ENCODE data around the gene CFAP299.
"Not testable (repeated sequence)": the region's sequence is repeated elsewhere in the genome, so short reads cannot be mapped to it uniquely, and the experiment has no call there.

The CFAP299 gene

DNA sequence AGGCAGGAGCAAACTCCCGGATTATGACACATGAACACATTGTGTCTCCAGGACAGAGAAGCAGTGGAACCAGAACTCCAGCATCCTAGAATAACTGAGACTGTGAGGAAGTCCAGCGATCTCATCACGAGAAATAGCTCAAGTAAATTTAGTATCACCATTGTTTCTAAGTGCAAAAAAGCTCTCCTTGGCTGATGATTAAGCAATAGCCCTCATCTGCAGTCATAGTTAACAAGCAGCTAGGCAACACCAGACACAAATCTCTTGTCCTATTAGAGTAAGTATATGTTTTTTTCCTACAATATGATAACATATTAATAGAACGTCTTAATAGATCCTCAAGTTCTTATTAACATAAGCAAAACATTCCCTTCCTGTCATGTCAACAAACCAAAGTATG, 2.4 kb upstream of the CFAP299 start:
- DNase-seq = no peak

GRCh38 chr4:80334568-80334967, 962 bp upstream of the CFAP299 start:
- DNase-seq = no peak

- DNase-seq = no peak
Measured at GRCh38 chr4:80335226-80335553, 340 bp upstream of the CFAP299 start.

DNA sequence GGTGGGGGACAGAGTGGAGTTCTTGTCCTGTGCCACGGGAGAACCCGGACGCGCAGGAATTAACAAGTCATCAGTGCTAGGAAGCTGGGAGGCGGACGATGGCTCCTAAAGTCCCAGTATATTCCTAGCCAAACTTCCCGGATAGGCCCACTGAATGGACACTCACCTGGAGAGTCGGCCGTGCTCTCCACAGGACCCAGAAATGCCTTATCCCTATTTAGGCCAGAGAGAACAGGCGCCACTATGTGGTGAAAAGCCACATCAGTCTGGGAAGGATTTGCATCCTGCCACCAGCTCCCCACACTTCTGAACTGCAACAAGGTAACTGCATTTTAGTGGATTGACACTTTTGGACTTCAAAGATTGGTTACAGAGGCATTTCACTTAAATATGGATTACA, 1.1 kb downstream of the CFAP299 start:
- no peak for DNase-seq

DNA sequence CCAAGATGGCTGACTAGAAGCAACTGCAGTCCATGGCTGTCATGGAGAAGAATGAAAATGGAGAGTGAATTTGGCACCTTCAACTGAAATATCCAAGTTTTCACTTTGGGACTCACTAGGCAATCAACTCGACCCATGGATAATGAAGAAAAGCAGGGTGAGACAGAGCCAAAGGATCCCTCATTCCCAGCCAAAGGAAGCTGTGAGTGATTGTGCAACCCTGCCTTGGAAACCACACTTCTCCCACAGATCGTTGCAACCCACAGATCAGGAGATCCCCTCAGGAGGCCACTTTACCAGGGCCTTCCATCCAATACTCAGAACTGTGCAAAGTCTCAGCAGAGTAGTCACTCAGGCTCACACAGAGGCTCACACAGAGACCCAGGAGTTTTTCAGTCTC, 4.5 kb downstream of the CFAP299 start:
- DNase-seq = no peak

DNA sequence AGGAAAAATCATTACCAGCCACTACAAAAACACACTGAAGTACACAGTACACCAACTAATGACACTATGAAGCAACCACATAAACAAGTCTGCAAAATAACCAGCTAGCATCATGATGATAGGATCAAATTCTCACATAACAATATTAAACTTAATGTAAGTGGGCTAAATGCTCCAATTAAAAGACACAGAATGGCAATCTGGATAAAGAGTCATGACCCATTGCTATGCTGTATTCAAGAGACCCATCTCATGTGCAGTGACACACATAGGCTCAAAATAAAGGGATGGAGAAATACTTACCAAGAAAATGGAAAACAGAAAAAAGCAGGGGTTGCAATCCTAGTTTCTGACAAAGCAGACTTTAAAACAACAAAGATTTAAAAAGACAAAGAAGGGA, 7.2 kb downstream of the CFAP299 start:
- DNase-seq = not testable (repeated sequence)

- DNase-seq = no peak
Measured at GRCh38 chr4:80343887-80344286, 8.4 kb downstream of the CFAP299 start.

- DNase-seq = no peak
Measured at GRCh38 chr4:80360084-80360483, 24.6 kb downstream of the CFAP299 start.

GRCh38 chr4:80360900-80361299, 25.4 kb downstream of the CFAP299 start:
- no peak for DNase-seq

DNA sequence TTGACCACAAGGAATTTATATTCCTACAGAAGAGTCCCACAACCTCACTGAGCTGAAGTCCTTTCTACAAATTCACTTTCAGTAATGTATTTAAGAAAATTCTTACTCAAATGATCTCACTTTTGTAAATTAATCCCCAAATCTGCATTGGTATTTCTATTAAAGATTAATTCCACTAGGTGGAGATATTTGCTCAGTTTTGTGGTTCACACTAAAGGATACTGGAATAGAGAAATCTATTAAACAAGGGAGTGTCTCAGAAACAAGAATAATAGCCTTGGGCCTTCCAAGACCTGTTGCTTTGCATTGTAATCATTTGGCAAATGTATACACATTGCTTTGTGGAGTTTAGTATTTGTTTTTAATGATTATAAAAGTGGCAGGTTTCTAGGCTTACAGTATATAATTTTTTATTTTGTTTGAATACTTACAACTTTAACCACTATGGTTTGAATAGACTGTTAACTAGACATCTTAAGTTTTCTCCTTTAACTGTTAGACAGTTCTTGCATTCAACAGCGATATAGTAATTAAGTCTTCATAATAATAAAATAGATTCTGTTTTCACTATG, 25.9 kb downstream of the CFAP299 start:
- DNase-seq = no peak

DNA sequence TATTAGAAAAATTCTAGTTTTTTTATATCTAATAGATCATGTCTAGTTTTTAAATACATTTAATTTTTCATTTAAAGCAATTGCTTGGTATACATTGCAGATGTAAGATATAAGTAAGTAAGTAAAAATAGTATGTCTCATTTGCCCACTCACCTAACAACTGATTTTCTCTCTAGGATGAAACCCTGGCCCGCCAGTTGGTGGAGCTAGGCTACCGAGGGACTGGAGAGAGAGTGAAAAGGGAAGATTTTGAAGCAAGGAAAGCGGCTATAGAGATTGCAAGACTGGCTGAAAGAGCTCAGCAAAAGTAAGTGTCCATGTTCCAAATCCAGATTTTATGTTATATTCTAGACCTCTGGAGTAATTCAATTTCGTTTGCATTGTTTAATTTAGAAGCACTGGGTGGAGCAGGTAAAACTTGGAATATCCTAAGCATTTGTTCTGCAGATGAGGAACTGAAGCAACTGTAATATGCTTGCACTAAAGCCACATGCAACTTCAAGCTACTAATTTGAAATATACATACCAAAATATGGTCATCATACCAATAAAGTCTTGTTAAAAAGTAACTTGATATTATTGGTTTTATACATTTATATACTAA, 27.1 kb downstream of the CFAP299 start:
- DNase-seq = peak; percentile 21 to 31

DNA sequence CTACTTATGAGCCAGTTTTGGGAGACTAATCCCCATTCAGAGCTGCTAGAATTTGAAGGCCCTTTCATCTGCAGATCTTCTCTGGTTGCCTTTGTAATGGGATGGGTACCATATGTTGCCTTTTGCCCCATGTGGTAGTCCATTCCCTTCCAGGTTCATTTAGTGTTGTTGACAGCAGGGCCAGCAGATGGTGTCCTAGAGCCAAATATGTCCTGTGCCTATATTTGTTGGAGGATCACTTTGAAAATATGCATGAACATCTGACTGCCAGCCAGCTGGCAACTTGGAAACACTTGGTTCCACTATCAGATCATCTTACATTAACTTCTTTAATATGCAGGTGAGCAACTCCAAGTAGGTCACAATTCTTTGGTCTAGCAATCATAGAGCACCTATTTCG, 30.4 kb downstream of the CFAP299 start:
- DNase-seq = peak; percentile 40 to 50

DNA sequence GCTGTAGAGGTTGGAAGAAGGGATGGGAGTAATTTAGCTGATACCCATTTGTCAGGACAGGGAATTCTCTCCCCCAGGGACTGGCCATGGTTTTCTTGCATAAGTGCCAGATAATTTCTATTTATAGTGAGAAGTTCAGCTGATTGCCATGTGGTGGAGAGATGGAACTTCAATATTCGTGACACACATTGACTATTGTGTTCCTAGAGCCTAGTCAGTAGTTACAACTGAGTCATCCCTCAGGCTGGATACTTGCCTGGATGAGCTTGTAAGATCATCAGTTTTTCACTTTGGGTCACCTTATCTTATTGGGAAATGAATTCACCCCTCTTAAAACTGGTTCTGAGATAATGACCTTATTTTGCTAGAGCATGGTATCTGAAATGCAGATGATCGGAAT, 32.2 kb downstream of the CFAP299 start:
- no peak for DNase-seq

DNA sequence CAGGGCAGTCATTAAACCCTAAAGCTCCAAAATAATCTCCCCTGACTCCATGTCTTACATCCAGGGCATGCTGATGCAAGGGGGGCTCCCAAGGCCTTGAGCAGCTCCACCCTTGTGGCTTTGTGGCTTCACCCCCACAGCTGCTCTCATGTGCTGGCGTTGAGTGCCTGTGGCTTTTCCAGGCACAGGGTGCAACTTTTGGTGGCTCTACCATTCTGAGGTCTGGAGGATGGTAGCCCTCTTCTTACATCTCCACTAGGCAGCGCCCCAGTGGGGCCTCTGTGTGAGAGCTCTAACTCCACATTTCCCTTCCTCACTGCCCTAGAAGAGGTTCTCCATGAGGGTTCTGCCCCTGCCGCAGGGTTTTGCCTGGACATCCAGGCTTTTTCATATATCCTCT, 35.1 kb downstream of the CFAP299 start:
- DNase-seq = no peak

DNA sequence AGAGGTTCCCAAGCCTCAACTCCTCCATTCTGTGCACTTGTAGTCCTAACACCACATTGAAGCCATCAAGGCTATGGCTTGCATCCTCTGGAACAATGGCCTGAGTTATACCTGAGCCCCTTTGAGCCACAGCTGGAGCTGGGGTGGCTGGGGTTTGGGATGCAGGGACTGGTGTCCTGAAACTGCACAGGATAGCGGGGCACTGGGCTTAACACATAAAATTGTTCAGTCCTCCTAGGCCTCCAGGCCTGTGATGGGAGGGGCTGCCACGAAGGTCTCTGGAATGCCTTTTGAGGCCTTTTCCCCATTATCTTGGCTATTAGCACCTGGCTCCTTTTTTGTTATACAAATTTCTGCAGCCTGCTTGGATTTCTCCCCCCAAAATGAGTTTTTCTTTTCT, 35.5 kb downstream of the CFAP299 start:
- no peak for DNase-seq

DNA sequence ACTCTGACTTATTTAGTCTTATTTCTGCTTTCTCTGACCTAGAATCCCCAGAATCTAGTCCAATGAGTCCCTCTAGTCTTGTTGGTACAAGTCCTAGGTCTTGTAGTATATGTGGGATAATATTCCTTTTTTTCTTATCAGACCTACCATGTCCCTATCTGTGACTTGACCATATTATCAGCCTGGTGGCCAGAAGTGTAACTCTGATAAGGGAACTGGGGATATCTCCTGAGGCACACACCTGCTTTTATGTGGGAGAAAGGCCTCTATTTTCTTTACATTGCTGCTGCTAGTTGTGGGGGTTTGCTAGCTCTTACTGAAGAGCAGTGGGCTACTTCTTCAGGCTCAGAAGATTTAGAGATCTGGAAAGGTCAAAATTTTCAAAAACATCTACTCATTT, 38.6 kb downstream of the CFAP299 start:
- DNase-seq = no peak

- DNase-seq = no peak
Measured at GRCh38 chr4:80382090-80382832, 46.7 kb downstream of the CFAP299 start.

- DNase-seq = no peak
Measured at GRCh38 chr4:80385397-80386280, 50.1 kb downstream of the CFAP299 start.

- no peak for DNase-seq
Measured at GRCh38 chr4:80386281-80386886, 50.9 kb downstream of the CFAP299 start.

DNA sequence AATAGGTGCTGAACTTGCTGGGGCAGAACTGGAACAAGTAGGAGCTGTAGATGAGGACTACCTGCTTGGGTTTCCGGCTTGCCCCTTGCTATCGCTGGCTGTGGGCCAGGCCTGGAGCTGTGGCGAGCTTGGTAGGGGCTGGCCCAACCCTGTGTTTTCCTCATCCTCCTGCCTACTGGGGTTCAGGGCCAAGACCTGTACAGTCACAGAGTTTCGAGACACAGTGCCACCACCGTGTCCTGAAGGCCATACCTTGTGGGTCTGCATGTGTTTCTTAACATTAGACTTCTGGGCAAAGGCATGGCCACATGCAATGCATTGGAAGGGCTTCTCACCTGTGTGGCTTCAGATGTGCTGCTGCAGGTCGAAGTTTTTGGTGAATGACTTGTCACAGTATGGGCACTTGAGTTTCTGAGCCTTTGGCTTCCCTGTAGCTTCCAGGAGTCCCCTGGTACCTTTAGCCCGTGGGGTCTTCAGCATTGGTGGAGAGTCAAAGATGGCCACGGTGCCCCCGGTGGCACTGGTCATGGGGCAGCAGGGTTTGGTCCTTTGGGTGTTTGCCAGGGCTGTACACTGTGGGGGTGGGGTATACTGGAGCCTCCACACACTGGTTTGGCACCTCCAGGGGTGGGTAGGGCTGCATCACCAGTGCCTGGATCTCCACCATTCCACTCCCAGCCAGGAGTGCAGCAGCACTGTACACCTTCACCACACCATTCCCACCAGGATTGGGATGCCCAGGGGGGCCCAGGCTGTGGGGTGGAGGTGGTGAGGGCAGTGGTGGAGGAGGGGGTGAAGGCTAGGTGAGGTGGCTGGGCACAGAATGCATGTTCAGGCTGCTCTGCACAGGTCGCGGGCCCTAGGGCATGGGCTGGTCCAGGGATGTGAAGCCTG, 52.1 kb downstream of the CFAP299 start:
- no peak for DNase-seq

DNA sequence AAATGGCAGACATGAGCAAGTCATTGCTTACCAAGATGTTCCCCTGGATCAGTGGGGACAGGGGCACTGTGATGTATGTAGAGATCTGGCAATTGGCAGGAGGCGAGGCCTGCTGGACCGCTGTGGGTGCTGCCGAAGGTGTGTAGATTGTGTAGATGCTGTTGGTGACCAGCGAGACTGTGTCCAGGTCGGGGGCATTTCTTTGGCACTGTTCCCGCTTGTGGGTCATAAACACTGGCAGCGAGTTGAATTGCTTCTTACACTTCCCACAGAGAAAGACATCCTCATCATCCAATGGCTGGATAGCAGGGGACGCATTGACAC, 52.7 kb downstream of the CFAP299 start:
- no peak for DNase-seq

DNA sequence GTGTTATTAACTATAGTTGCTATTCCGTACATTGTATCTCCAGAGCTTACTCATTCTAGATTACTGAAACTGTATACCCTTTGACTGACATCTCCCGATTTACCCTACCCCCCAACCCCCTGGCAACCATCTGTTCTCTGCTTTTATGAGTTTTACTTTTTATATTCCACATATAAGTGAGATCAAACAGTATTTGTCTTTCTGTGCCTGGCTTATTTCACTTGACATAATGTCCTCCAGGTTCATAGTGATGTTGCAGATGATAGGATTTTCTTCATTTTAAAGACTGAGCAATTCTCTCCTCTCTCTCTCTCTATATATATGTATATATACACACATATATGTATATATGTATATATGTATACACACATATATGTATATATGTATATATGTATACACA, 54.6 kb downstream of the CFAP299 start:
- no peak for DNase-seq
